GM12892 (cell line): ENCODE measurements around the gene MRE11.

Source experiments
- POLR2A ChIP-seq: IDR thresholded peaks from 2 replicates; pipeline ENCODE4 v1.6.1; 2011; ENCODE audit warnings: low read depth, low read length, control low read depth
- TAF1 ChIP-seq: IDR thresholded peaks from 2 replicates; pipeline ENCODE4 v1.6.1; 2011; ENCODE audit warnings: low read depth, mild to moderate bottlenecking, control low read depth, low read length, borderline replicate concordance

- no peak for TF ChIP-seq TAF1
- no peak for TF ChIP-seq POLR2A
Observed at GRCh38 chr11:94401773-94402265, 91.8 kb downstream of the MRE11 start.
